Left cardiac atrium (tissue), 4 donors: ENCODE measurements around the gene CNOT11. TPM values are rescaled to one million over a fixed set of nuclear protein-coding genes. Genes with fewer than 3 reads are reported as not detected.
"Not testable (repeated sequence)": the region's sequence is repeated elsewhere in the genome, so short reads cannot be mapped to it uniquely, and the experiment has no call there.

Experiments used
- ATAC-seq, 2 donors: fragments of 200-7000 bp; cut with Tn5 transposase; one replicate each; pipeline ENCODE4 v1.9.1; 2020; ENCODE audit warnings: mild to moderate bottlenecking in 2 of 2, moderate library complexity in 2 of 2
- DNase-seq: peaks from one replicate; pipeline ENCODE4 v3.0.0-alpha.2; 2020
- intact Hi-C, 2 donors: fragments of 100-400 bp; cut with DNase I; formaldehyde crosslinking; loops; one replicate each; pipeline versions ENCODE4 v1.14.1 to v1.15.1; 2022 to 2023
- microRNA-seq, 2 donors: library from miRNA; unstranded; fragments of <30 nt; microRNA quantifications; one replicate each; pipeline ENCODE4 v1.2.0, GENCODE V29; 2020
- total RNA-seq, 2 donors: library from RNA; stranded (reverse); fragmentation: NEBNext Ultra II Directional; extraction: Animal tissue kit (Norgen Biotek cat#: 25700); gene quantifications; one replicate each; pipeline ENCODE4 v1.2.1, GENCODE V29; 2021
- donor health status: DM: no; HTN: yes; CAD: no.
- donor health status: DM: no; HTN: yes; CAD: no; lungs with severe emphysema.
- donor health status: DM: yes; HTN: yes; CAD: no.
- donor health status: Dilated cardiomyopathy.

The CNOT11 gene
- total RNA-seq, 2 donors from 2014 or later, result 29.8 to 34.0 TPM

DNA sequence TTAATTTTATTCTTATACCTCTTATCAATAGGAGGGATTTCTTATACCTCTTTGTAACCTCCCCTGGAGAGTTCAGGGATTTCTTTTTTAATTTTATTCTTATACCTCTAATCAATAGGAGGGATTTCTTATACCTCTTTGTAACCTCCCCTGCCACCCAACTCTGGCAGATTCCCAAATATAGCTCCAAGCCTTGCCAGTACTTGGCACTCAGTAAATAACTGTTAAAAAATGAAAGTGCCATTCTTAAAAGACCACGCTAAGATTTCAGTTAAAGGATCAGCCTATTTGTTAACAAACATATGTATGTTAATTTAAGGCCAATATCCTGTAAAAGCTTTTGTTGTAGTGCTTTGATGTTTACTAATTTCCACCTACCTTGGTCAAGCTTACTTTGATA lies 51.0 kb downstream of the CNOT11 start:
- no peak for ATAC-seq
- no peak for DNase-seq

DNA sequence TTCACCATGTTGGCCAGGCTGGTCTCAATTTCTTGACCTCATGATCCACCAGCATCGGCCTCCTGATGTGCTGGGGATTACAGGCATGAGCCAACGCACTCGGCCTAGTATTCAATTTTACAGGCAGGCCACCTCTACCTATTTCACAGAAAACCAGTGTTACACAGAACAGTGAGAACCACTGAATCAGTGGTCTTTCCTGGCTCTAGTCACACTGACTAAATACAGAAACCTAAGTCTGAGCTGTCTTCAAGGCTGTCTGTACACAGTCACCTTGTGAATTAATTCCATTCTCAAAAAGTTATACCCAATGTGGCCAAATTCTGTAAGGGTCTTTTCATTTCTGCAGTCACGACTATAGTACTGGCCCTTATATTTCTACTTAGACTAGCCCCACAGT lies 52.3 kb downstream of the CNOT11 start:
- intact Hi-C loops, result no loop called here
- ATAC-seq (no peak), DNase-seq (no peak)

More for the DNA sequence above, 51.0 kb downstream of the CNOT11 start:
- intact Hi-C loops, result no loop called here

DNA sequence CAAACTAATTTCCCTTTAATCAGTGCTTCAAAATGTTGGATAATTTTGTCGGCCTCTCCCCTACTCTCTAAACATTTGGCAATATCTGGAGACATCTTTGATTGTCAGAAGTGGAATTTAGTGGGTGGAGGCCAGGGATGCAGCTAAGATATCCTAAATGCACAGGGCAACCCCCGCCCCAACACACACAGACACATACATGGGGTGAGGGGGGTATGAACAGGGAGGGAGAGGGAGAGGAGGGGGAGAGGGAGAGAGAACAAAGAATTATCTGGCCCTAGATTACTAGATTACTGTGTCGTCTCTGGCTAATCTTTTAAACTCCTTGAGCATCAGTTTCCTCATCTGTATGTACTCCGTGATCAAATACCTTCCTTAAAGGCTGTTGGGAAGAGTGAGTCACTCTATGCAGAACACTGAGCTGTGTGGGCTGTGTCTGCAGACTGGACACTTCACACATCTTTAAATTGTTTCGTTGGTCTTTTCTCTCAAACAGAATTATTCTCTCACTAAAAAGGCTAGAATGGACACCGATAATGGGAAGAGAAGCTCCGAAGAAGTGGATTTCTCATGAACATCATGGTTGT lies 52.9 kb downstream of the CNOT11 start:
- peak in 1 of 2 donors; percentile 30 for ATAC-seq
- intact Hi-C loops, result no loop called here
- DNase-seq, result no peak

DNA sequence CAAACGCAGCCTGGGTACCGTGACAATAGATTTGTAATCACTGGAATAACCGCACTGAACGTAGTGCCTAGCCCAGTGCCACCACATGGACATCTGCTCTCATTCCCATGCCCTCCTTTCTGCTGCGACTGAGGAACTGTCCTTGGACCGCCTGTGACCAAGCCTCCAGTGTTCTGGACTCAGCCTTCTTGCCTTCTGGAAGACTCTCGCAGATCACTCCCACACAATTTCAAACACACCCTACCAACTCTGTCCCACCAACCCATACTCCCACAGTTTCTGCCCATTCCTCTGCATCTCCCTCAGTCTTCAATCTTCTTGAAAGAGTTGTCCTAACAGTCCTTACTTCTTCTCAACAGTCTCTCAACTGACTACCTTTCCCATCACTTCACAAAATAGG lies 53.7 kb downstream of the CNOT11 start:
- intact Hi-C loops, result no loop called here
- DNase-seq (no peak), ATAC-seq (no peak)

DNA sequence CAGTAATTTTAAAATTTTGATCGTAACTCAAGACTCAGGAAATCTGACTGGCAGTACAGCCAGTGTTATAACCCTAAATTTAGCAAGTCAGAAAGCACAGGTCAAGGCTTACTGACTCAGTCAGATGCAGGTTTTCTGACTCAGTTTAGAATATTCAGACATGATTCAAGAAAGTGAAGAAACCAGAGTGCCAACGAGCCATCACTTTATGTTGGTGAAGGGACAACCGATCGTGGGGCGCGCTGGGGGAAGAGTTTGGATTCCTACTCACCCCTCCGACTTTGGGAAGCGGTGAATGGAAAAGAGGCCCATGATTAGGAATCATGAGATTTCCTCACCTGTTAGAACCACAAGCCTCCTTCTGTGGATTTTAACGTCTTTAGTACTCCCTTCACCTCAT lies 54.8 kb downstream of the CNOT11 start:
- no peak for DNase-seq
- no peak for ATAC-seq
- intact Hi-C loops, result no loop called here

DNA sequence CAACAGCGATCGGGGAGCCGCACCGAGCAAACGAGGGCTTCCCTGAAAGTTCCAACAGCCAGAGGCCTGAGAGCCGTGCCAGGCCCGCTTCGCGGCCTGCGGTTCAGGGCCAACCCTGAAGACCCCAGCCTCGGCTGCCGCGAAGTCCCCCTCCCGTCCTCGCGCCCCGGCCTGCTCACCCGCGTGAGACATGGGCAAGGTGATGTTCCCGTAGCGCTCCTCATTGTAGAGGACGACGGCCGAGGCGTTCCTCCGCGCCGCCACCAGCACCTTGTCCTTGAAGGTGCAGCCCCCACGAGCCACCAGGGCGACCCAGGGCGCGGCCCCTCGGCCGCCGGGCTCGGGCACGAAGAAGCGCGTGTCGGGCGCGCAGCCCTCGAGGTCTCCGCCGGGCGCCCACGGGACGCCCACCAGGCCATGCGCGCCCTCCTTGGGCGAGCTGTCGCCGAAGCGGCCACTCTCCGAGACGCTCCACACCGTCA lies 55.3 kb downstream of the CNOT11 start:
- intact Hi-C loops, result no loop called here
- no peak for DNase-seq

DNA sequence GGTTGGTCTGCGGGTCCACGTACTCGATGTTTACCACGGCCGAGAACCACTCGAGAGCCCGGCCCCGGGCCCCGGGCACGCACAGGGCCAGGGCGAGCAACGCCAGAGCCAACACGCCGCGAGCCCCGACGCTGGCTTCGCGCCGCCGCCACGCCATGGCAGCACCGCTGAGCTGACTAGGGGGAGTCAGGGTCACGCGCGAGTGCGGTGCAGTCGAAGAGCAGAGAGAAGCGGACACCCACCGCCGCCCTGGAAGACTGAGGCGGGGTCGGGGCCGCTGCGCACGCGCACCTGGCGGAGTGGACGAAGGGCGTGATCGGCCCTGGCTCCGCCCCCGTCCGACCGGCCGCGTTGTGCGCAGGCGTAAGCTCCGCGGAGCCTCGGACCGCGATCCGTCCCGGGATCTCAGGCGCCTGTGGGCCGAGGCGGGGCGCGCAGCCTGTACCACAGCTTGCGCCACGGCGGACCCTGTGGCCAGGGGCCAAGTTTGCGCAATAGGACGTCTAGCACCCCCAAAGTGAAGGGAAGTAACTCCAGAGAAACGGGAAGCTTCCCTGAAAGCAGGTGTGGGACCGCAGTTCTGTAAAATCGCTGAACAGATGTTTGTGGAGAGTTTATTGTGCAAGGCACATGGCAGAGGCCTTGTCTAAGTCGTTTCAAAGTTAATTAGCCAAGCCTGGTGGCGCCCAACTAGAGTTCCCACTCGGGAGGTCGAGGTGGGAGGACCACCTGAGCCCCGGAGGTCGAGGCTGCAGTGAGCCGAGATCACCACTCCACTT lies 55.9 kb downstream of the CNOT11 start, which contains the start of gene RNF149:
Gene RNF149, minus strand, starts transcription at position 270 of the 779 bp plus-strand sequence. Its CDS starts 113 bp downstream, at position 157.
- DNase-seq (peak; percentile 95), ATAC-seq (peak; percentile 95)
- intact Hi-C loops, result no loop called here

More for the DNA sequence above, 55.3 kb downstream of the CNOT11 start:
- peak; percentile 17 for ATAC-seq

DNA sequence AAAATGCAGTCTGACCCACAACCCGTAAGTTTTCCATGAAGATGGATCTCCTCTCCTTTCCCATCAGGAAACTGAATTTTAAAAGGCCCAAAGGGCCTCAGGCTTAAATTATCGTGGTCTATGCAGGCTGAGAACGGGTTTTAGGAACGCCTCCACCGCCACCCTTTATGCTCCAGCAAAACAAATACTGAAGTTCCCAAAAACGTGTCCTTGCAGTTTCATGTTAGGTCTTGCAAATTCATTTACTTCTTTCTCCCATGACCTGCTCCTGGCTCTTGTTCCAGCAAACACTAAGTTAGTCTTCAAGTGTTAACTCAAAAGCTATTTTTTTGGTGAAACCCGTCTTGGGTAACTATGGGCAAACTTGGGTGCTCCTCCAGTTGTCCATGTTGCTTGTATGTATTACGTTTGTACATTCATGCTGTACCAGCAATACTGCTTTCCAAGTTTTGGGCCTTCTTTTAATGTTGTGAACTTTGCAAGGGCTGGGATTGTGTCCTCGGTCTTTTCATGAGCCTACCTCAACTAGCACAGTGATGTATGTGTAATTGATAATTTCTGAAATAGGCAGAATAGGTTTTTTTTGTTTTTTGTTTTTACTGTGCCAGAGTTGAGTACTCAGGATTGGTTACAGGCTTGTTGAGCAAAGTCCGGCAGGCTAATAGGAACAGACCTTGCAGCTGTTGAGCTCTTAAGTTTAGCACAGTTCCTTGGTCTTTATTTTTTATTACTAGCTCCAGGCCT lies 57.6 kb downstream of the CNOT11 start:
- ATAC-seq, result no peak
- no peak for DNase-seq
- intact Hi-C loops, result no loop called here

DNA sequence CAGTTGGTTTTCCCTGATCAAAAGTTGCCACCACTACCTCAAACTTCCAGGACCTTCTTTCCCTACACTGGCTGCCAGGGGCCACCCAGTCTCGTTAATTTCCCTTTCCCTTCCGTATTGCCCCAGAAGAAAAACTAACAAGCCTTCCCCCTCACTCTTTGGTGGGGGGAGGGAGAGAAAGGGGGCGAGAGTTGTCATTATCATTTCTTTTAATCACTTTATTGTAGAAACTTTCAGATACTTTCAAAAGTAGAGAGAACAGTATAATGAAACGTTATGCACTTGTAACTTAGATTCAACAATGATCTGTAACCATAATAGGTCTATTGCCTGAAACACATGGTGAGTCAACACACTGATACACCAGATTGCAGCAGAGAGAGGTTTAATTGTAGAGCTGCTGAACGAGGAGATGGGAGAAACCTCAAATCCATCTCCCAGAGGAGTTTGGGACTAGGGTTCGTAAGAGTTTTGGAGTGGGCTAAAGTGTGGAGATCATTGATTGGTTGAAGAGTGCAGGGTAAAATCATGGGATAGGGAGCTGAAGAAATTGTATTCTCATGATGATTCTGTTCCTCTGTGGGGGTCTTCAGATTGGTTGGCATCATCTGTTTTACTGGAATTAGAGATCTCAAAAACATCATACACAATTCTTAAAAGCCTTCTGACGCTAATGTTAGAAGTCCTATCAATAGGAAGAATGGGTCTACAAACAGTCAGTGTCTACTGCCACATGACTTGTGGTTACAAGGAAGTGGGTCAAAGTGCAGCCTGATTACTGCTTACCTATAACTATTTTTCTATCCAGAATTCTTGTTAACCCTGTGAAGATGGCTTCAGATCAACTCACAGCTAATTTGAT lies 58.4 kb downstream of the CNOT11 start:
- intact Hi-C loops, result no loop called here
- no peak for ATAC-seq
- no peak for DNase-seq

DNA sequence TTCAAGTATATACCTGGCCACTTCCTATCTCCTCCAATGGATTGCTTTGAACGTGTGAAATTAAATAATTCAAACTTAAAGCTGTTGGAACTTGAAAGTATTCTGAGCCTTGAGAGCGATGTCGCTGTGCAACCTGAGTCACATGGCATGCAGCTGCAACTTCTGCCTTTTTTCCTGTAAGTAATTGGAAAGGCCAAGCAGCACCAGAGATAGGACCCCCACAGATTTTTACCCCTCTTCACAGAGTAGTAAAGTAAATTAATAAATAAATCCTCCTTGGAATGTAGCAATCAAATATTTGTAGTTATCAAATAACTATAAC lies 59.0 kb downstream of the CNOT11 start:
- DNase-seq, result no peak
- intact Hi-C loops, result no loop called here
- no peak for ATAC-seq

DNA sequence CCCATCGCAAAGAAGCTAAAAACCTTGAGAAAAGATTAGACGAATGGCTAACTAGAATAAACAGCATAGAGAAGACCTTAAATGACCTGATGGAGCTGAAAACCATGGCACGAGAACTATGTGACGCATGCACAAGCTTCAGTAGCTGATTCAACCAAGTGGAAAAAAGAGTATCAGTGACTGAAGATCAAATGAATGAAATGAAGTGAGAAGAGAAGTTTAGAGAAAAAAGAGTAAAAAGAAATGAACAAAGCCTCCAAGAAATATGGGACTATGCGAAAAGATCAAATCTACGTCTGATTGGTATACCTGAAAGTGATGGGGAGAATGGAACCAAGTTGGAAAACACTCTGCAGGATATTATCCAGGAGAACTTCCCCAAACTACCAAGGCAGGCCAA lies 63.9 kb downstream of the CNOT11 start:
- intact Hi-C loops, ATAC-seq, DNase-seq: not testable (repeated sequence)

Small RNAs within 50 kb of the gene (microRNA-seq; reads per million reads assigned to microRNA genes)
- 2.0 to 2.2 reads per million in 2 donors for gene MIR5696

Other genes with a start within 250 kb of the CNOT11 start
- 10 to 100 TPM; 33.4 to 41.2 TPM for gene TBC1D8, start 101.5 kb upstream of the CNOT11 start, total RNA-seq
- 10 to 100 TPM; 22.3 to 38.0 TPM for gene RNF149, start 55.8 kb downstream of the CNOT11 start, total RNA-seq
- gene CREG2, start 134.6 kb downstream of the CNOT11 start, total RNA-seq, result not detected
- gene RFX8, start 222.2 kb downstream of the CNOT11 start, total RNA-seq, result not detected